ENCODE data around the gene BHLHA15.

BHLHA15 gene

GRCh38 chr7:98178762-98179490, 32.3 kb upstream of the BHLHA15 start:
- no peak overlapping the region for H3K27ac ChIP-seq
- no peaks in the 10 kb centered on the region for H3K9me3 ChIP-seq (ENCODE audit: severe bottlenecking)
- no peak for TF ChIP-seq CTCF (IDR thresholded peaks at IDR 0.05; ENCODE audit: low read depth, low read length)
- no peak overlapping the region for H3K4me3 ChIP-seq (ENCODE audit: low read depth, low read length)
- H3K27me3 ChIP-seq (ENCODE audit: insufficient read depth, low read depth, severe bottlenecking) = no peaks in the 10 kb centered on the region
- H3K36me3 ChIP-seq = peaks cover 11% of the 10 kb centered on the region
- DNase-seq = no peak

- no peaks in the 10 kb centered on the region for H3K27me3 ChIP-seq (ENCODE audit: insufficient read depth, low read depth, severe bottlenecking)
- no peak overlapping the region for H3K4me3 ChIP-seq (ENCODE audit: low read depth, low read length)
- TF ChIP-seq CTCF (IDR thresholded peaks at IDR 0.05; ENCODE audit: low read depth, low read length) = no peak
- H3K36me3 ChIP-seq = peaks cover 8% of the 10 kb centered on the region
- no peak for DNase-seq
- no peaks in the 10 kb centered on the region for H3K9me3 ChIP-seq (ENCODE audit: severe bottlenecking)
- no peak overlapping the region for H3K27ac ChIP-seq
Observed at GRCh38 chr7:98180751-98181150, 30.5 kb upstream of the BHLHA15 start.

- no peak overlapping the region for H3K4me3 ChIP-seq (ENCODE audit: low read depth, low read length)
- peaks cover 5% of the 10 kb centered on the region for H3K36me3 ChIP-seq
- no peak for TF ChIP-seq CTCF (IDR thresholded peaks at IDR 0.05; ENCODE audit: low read depth, low read length)
- H3K9me3 ChIP-seq (ENCODE audit: severe bottlenecking) = no peaks in the 10 kb centered on the region
- no peak for DNase-seq
- no peak overlapping the region for H3K27ac ChIP-seq
- H3K27me3 ChIP-seq (ENCODE audit: insufficient read depth, low read depth, severe bottlenecking) = no peaks in the 10 kb centered on the region
Observed at GRCh38 chr7:98185101-98185500, 26.1 kb upstream of the BHLHA15 start.

GRCh38 chr7:98186452-98187137, 24.6 kb upstream of the BHLHA15 start:
- no peak for TF ChIP-seq CTCF (IDR thresholded peaks at IDR 0.05; ENCODE audit: low read depth, low read length)
- H3K36me3 ChIP-seq = peaks cover 7% of the 10 kb centered on the region
- no peaks in the 10 kb centered on the region for H3K27me3 ChIP-seq (ENCODE audit: insufficient read depth, low read depth, severe bottlenecking)
- DNase-seq = no peak
- no peak overlapping the region for H3K4me3 ChIP-seq (ENCODE audit: low read depth, low read length)
- H3K27ac ChIP-seq = no peak overlapping the region
- no peaks in the 10 kb centered on the region for H3K9me3 ChIP-seq (ENCODE audit: severe bottlenecking)

GRCh38 chr7:98187138-98187502, 24.1 kb upstream of the BHLHA15 start:
- Histone ChIP-seq H3K27ac (no peak overlapping the region), H3K9me3 (ENCODE audit: severe bottlenecking) (no peaks in the 10 kb centered on the region), H3K36me3 (peaks cover 11% of the 10 kb centered on the region), H3K27me3 (ENCODE audit: insufficient read depth, low read depth, severe bottlenecking) (no peaks in the 10 kb centered on the region), H3K4me3 (ENCODE audit: low read depth, low read length) (no peak overlapping the region)
- no peak for TF ChIP-seq CTCF (IDR thresholded peaks at IDR 0.05; ENCODE audit: low read depth, low read length)
- no peak for DNase-seq
